HG03354 (cell line): Measurements from ENCODE around the gene MUC16.

Source experiments
- ATAC-seq: cut with Tn5 transposase; IDR thresholded peaks from one replicate; pipeline ENCODE4 v1.9.1; 2021; ENCODE audit warnings: mild to moderate bottlenecking; ENCODE audit not compliant: unreplicated experiment, poor library complexity, severe bottlenecking

The MUC16 gene

DNA sequence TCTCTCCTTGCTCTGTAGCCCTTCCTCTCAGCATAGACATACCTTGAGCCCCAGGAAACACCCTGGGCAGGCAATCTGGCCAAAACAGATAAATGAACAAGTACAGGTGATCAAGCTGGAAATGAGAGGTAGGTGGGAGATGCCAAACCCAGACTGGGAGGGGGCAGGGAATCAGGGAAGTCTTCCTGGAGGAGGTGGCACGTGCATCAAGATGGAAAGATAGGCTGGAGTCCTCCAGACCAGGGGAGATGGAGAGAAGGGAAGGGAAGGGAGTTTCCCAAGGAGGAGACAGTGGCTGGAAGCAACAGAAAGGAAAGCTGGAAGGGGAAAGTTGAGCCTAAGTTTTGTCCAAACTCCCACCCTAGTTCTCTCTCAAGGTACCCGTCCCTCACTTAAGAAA is 1.7 kb upstream of the MUC16 start:
- no peak for ATAC-seq

DNA sequence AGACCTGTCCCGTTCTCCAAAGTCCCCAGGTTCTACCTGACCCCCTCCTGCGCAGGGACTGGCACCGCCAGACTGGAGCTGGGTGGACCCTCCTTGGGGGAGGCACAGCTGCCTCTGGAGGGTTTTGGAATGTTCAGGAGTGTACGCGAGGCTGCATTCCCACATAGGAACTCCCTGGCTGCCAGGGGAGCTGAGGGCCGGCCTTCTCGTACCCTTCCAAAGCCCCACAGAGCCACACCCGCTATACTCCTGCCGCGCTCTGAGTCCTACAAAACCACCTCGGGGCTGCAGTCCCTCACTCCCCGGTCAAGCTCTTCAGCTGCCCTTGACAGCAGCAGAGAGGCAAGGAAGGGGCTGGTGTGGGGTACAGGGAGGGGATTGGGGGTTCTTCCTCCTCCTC is 484 bp upstream of the MUC16 start:
- no peak for ATAC-seq

DNA sequence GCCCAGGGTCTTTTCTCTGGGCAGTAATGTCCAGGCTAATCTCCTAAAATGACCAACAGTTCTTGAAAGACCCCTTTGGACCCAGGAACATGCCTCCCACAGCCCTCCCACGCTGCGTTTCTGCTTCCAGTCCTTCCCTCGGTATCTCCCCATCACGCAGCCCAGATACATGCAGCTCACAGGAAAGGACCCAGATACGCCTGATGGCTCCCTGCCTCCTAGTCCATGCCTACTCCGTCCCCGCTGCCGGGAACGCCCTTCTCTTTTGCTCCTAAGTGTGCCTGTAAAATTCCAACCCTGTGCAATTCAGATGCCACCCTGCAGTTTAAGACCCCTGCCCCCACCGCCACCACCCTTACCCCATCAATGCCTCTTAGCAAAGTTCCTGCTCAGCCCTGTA is 778 bp downstream of the MUC16 start:
- ATAC-seq: no peak

DNA sequence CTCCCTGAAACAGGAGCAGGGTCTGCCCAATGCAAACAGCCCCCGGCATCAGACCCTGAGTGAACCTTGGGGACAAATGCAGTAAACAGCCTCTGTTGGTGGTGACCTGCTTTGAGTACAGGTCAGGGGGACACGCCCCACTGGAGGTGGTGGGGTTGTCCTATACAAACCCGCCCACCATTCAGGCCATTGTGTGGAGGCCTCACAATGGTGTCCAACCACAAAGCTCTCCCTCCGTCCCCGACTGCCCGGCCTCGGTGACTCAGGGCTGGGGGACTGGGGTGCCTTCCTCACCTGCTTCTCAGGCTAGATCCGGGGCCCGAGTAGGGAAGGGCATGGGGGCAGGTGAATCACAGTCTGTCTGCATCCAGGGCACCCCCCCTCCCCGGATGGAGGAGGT is 1.5 kb downstream of the MUC16 start:
- no peak for ATAC-seq

DNA sequence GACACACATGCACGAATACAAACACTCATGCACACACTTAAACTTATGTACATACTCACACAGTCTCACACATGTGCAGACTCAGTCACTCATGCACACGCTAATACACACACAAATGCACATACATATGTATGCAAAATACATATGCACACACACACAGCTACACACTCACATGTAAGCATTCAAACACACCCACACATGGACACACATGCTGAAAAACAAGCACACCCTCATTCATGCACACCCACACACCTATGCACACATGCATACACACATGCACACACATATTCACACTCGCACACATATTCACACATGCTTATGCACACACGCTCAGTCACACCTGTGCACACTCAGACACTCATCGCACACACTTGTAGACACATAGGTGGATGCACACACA is 9.3 kb downstream of the MUC16 start:
- ATAC-seq: no peak

DNA sequence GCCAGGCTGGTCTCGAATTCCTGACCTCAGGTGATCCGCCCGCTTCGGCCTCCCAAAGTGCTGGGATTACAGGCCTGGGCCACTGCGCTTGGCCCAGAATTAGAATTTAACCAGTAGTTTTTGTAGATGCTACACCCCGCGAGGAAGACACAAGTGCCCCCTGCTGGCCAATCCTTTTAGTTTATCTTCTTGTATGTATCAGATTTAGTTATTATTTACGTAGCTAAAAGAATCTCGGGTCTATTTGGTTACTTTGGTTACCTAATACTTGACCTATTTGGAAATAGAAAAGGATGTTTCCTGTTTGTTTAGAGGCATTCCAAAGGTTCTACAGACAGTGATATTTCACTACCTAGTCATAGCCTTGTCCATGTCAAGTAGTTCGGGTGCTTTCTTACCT is 22.0 kb downstream of the MUC16 start:
- no peak for ATAC-seq

DNA sequence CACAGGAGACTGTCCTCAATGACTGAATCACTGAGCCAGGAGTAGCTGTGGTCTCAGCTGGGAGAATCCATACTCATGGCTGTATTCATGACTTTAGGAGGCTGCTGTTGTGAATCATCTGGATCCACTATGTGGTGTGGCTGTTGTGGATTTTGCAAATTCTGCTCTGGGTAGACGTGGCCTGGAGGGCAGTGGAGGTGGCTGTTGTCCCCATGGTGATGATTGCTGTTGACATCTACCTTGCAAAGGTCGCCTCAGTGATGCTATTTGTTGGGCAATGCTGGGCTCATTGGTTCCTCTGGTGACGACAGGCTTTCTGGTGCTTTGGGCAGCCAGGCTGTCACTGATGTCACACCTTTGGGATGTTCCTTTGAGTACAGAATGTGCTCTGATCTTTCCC is 23.9 kb downstream of the MUC16 start:
- ATAC-seq: no peak

DNA sequence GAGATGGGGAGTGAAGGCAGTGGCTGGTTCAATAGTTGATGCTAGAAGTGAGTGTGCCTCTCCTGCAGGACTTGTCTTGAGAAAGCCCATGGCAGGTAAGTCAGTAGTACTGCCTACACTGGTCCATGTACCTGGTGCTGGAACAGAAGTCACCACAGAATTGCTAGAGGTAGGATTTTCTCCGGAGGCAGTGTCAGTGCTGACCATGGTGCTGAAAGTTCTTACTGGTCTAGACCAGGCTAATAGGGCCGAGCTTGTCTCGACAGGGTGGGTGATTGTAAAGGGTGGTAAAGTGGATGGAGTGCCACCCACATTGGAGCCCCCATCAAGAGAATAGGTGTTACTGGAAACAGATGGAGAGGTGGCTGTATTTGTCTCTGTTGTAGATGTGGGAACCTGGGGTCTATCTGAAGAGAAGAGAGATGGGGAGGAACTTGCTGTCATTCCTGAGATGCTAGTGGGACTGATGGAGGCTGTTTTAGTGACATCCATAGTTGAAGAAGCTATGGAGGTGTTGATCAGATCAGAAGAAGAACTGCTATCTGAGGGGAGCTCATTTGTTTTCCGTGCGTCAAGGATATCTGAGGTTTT is 36.6 kb downstream of the MUC16 start:
- ATAC-seq: no peak

DNA sequence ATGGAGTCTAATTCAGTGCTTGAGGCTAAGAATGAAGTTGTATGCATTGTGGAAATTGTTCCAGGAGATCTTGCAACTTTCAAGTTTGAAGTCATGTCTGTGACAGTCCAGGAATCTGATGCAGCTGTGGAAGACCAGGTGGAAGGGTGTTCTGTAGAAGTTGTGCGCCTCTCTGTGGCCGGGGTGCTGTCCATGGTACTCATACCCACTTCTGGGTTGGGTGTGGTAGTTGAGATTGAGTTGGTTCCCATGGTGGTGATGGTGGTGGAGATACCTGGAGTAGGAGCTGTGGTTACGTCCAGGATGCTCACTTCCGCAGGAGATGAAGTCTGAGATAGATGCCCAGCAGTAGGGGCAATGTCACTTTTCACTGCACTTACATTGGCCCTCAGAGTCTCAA is 44.3 kb downstream of the MUC16 start:
- ATAC-seq: no peak
